K562 (cell line): ENCODE results near the gene ADGRG1. TPM values are rescaled to one million over a fixed set of nuclear protein-coding genes. Genes with fewer than 3 reads are reported as not detected.

Source experiments
- ESRRB ChIP-seq: fragments of 250-450 bp; sonication (Bioruptor Pico); IDR thresholded peaks from 2 replicates; pipeline ENCODE4 v1.5.0; 2020; ENCODE audit warnings: mild to moderate bottlenecking, moderate library complexity, borderline replicate concordance
- FOXJ2 ChIP-seq: fragments of 200-800 bp; sonication (Bioruptor generic); IDR thresholded peaks from 2 replicates; pipeline ENCODE4 v1.6.1; 2016; ENCODE audit warnings: missing genetic modification characterization, missing compliant biosample characterization
- HNRNPK ChIP-seq: fragments of 200-400 bp; formaldehyde crosslinking; IDR thresholded peaks from one replicate; pipeline ENCODE4 v1.6.1; 2018; ENCODE audit warnings: mild to moderate bottlenecking, low read depth, low read length; ENCODE audit not compliant: poor library complexity, severe bottlenecking
- JUNB ChIP-seq: fragments of 450-650 bp; formaldehyde crosslinking; conservative IDR thresholded peaks from 2 replicates; pipeline ENCODE4 v1.4.0; 2020; ENCODE audit warnings: mild to moderate bottlenecking
- NFATC3 ChIP-seq: fragments of 450-650 bp; IDR thresholded peaks from 2 replicates; pipeline ENCODE4 v1.6.1; 2017; ENCODE audit warnings: mild to moderate bottlenecking
- NFXL1 ChIP-seq: fragments of 450-650 bp; formaldehyde crosslinking; IDR thresholded peaks from 2 replicates; pipeline ENCODE4 v1.4.0; 2021; ENCODE audit warnings: mild to moderate bottlenecking
- NR2C1 ChIP-seq, 2 experiments: fragments of 450-650 bp; IDR thresholded peaks; 2 replicates each; pipeline ENCODE4 v1.6.1; 2017; ENCODE audit warnings: mild to moderate bottlenecking in 2 of 2, antibody characterized with exemption in 1 of 2, inconsistent platforms in 1 of 2, missing compliant biosample characterization in 1 of 2, missing genetic modification characterization in 1 of 2
- NR4A1 ChIP-seq, 2 experiments: fragments of 250-450 bp in 1 of 2; fragments of 450-650 bp in 1 of 2; sonication (Bioruptor Pico) in 1 of 2; IDR thresholded peaks; 2 replicates each; pipeline versions ENCODE4 v1.4.0 to v1.6.1; 2016 to 2020; ENCODE audit warnings: mild to moderate bottlenecking in 2 of 2, missing compliant biosample characterization in 1 of 2, missing genetic modification characterization in 1 of 2, moderate library complexity in 1 of 2
- POLR2G ChIP-seq: fragments of 200-400 bp; formaldehyde crosslinking; IDR thresholded peaks from 2 replicates; pipeline ENCODE4 v1.6.1; 2017; ENCODE audit warnings: low read depth, mild to moderate bottlenecking, antibody characterized with exemption, low read length, moderate library complexity
- POLR3A ChIP-seq: IDR thresholded peaks from 2 replicates; pipeline ENCODE4 v1.6.1; 2011; ENCODE audit warnings: borderline replicate concordance, mild to moderate bottlenecking, moderate library complexity; ENCODE audit not compliant: insufficient read length, insufficient read depth; ENCODE audit errors: extremely low read depth
- SAFB2 ChIP-seq: fragments of 200-400 bp; formaldehyde crosslinking; IDR thresholded peaks from 2 replicates; pipeline ENCODE4 v1.6.1; 2018; ENCODE audit warnings: borderline replicate concordance, low read length, low read depth, moderate library complexity; ENCODE audit not compliant: severe bottlenecking
- SLC30A9 ChIP-seq: fragments of 250-450 bp; sonication (Bioruptor Pico); IDR thresholded peaks from 2 replicates; pipeline ENCODE4 v1.8.0; 2022; ENCODE audit warnings: mild to moderate bottlenecking, moderate library complexity
- TBL1XR1 ChIP-seq, 2 experiments: IDR thresholded peaks; 2 replicates each; pipeline ENCODE4 v1.6.1; 2012; ENCODE audit warnings: improper control_type of control experiment in 2 of 2, low read length in 2 of 2, mild to moderate bottlenecking in 1 of 2
- TSC22D4 ChIP-seq: fragments of 450-650 bp; IDR thresholded peaks from 2 replicates; pipeline ENCODE4 v1.6.1; 2016; ENCODE audit warnings: missing genetic modification characterization, missing biosample characterization, control low read depth
- ZNF263 ChIP-seq: sonication (generic); formaldehyde crosslinking; IDR thresholded peaks from 2 replicates; pipeline ENCODE4 v1.8.0; 2022; ENCODE audit warnings: mild to moderate bottlenecking, missing genetic modification reagents, borderline replicate concordance
- polyA plus RNA-seq, 8 experiments: library from polyadenylated mRNA; depleted of rRNA in 4 of 8; stranded (reverse) in 5 of 8; unstranded in 3 of 8; fragments of >200 nt; fragmentation: Nextera tagmentation in 2 of 8; fragmentation: Illumina TruSeq in 1 of 8; extraction: Ambion mirVana in 2 of 8; extraction: Trizol in 1 of 8; gene quantifications; 2 replicates each; pipeline versions ENCODE4 v1.2.1 to v1.2.3, GENCODE V29; 2011 to 2014; ENCODE audit warnings: inconsistent platforms in 1 of 8, missing spikeins in 1 of 8
- total RNA-seq, 7 experiments: library from RNA; depleted of rRNA in 6 of 7; stranded (reverse); fragments of >200 nt in 6 of 7; fragmentation: Illumina TruSeq in 2 of 7; extraction: Trizol in 2 of 7; gene quantifications; 2 replicates each; pipeline versions ENCODE4 v1.2.1 to v1.2.3, GENCODE V29; 2011 to 2021; ENCODE audit warnings: low replicate concordance in 1 of 7
- TF ChIP-seq, protein P1 (sequence below): fragments of 450-650 bp; IDR thresholded peaks from 2 replicates; pipeline ENCODE4 v1.6.1; 2016; ENCODE audit warnings: mild to moderate bottlenecking, moderate library complexity

ADGRG1 gene
- total and polyA plus RNA-seq, 9 of the 15 experiments (the other 6 are each of a cell fraction or from before 2014, with no cell fraction given) = 0.04 to 0.31 (median 0.16) TPM; not detected in 6

DNA sequence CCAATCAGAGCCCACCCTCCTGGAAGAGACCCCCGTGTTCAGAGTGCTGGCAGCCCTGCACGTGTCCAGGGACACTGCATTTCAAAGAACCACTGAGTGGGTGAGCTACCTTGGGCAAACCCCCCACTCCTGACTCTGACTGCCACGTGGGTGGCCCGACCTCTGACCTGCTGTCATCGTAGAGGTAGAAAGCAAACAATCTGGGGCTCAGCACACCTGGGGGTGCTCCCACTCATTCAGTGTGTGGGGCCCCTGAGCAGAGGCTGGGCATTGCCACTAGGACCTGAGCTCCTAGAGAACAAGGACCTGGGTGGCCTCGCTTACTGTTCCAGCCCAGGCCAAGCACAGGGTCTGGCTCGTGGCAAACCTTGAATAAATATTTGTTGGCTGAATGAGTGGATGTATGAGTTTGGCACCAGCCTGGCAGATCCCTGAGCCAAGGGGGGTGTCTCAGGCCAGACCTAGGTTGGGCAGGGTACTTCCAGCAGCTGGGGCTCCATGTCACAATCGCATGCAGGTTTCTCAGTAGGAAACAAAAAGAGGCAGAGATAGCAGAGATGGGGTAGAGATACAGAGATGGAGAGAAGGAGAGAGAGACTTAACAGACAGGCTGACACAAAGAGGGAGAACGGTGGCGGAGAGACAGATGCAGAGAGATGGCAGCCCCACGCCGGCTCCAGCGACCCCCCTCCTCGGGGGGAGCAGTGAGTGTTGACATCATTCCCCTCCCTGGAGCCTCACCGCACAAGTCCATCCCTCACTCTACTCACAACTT, 60.7 kb downstream of the ADGRG1 start (continued):
- TF ChIP-seq, protein P1, sequence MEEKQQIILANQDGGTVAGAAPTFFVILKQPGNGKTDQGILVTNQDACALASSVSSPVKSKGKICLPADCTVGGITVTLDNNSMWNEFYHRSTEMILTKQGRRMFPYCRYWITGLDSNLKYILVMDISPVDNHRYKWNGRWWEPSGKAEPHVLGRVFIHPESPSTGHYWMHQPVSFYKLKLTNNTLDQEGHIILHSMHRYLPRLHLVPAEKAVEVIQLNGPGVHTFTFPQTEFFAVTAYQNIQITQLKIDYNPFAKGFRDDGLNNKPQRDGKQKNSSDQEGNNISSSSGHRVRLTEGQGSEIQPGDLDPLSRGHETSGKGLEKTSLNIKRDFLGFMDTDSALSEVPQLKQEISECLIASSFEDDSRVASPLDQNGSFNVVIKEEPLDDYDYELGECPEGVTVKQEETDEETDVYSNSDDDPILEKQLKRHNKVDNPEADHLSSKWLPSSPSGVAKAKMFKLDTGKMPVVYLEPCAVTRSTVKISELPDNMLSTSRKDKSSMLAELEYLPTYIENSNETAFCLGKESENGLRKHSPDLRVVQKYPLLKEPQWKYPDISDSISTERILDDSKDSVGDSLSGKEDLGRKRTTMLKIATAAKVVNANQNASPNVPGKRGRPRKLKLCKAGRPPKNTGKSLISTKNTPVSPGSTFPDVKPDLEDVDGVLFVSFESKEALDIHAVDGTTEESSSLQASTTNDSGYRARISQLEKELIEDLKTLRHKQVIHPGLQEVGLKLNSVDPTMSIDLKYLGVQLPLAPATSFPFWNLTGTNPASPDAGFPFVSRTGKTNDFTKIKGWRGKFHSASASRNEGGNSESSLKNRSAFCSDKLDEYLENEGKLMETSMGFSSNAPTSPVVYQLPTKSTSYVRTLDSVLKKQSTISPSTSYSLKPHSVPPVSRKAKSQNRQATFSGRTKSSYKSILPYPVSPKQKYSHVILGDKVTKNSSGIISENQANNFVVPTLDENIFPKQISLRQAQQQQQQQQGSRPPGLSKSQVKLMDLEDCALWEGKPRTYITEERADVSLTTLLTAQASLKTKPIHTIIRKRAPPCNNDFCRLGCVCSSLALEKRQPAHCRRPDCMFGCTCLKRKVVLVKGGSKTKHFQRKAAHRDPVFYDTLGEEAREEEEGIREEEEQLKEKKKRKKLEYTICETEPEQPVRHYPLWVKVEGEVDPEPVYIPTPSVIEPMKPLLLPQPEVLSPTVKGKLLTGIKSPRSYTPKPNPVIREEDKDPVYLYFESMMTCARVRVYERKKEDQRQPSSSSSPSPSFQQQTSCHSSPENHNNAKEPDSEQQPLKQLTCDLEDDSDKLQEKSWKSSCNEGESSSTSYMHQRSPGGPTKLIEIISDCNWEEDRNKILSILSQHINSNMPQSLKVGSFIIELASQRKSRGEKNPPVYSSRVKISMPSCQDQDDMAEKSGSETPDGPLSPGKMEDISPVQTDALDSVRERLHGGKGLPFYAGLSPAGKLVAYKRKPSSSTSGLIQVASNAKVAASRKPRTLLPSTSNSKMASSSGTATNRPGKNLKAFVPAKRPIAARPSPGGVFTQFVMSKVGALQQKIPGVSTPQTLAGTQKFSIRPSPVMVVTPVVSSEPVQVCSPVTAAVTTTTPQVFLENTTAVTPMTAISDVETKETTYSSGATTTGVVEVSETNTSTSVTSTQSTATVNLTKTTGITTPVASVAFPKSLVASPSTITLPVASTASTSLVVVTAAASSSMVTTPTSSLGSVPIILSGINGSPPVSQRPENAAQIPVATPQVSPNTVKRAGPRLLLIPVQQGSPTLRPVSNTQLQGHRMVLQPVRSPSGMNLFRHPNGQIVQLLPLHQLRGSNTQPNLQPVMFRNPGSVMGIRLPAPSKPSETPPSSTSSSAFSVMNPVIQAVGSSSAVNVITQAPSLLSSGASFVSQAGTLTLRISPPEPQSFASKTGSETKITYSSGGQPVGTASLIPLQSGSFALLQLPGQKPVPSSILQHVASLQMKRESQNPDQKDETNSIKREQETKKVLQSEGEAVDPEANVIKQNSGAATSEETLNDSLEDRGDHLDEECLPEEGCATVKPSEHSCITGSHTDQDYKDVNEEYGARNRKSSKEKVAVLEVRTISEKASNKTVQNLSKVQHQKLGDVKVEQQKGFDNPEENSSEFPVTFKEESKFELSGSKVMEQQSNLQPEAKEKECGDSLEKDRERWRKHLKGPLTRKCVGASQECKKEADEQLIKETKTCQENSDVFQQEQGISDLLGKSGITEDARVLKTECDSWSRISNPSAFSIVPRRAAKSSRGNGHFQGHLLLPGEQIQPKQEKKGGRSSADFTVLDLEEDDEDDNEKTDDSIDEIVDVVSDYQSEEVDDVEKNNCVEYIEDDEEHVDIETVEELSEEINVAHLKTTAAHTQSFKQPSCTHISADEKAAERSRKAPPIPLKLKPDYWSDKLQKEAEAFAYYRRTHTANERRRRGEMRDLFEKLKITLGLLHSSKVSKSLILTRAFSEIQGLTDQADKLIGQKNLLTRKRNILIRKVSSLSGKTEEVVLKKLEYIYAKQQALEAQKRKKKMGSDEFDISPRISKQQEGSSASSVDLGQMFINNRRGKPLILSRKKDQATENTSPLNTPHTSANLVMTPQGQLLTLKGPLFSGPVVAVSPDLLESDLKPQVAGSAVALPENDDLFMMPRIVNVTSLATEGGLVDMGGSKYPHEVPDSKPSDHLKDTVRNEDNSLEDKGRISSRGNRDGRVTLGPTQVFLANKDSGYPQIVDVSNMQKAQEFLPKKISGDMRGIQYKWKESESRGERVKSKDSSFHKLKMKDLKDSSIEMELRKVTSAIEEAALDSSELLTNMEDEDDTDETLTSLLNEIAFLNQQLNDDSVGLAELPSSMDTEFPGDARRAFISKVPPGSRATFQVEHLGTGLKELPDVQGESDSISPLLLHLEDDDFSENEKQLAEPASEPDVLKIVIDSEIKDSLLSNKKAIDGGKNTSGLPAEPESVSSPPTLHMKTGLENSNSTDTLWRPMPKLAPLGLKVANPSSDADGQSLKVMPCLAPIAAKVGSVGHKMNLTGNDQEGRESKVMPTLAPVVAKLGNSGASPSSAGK = 0 out of 2 replicates have a peak, but pooled peaks have one; percentile 50
- no peak for TF ChIP-seq TSC22D4
- TF ChIP-seq HNRNPK = no peak
- TF ChIP-seq ESRRB (CRISPR knock-in tag) = no peak
- no peak for TF ChIP-seq POLR2G
- no peak for TF ChIP-seq NFXL1 (CRISPR knock-in tag)
- no peak for TF ChIP-seq POLR3A
- TF ChIP-seq JUNB (CRISPR knock-in tag) = 0 out of 2 replicates have a peak, but pooled peaks have one; percentile 3
- TF ChIP-seq SAFB2 = no peak
- TF ChIP-seq NFATC3 = no peak
- peak; percentile 78 for TF ChIP-seq NR2C1 (IDR thresholded peaks at IDR 0.05)
- peak; percentile 86 for TF ChIP-seq NR2C1 (tag; IDR thresholded peaks at IDR 0.05)
- no peak; the same call in 1 of the 2 replicates for TF ChIP-seq ZNF263
- TF ChIP-seq TBL1XR1 (IDR thresholded peaks at IDR 0.05; ENCODE audit: low read length in 2 of 2) = 0 out of 4 replicates have a peak, but pooled peaks of 1 of the 2 experiments have one; percentile 9
- no peak for TF ChIP-seq SLC30A9 (CRISPR knock-in tag)
- TF ChIP-seq NR4A1 (CRISPR knock-in tag; IDR thresholded peaks at IDR 0.05) = no peak
- peak; percentile 77 for TF ChIP-seq NR4A1 (tag; IDR thresholded peaks at IDR 0.05)
- no peak for TF ChIP-seq FOXJ2
